Hepatic stellate cell (primary cell): ENCODE measurements around the gene DNAH14.
"Not testable (repeated sequence)": the region's sequence is repeated elsewhere in the genome, so short reads cannot be mapped to it uniquely, and the experiment has no call there.

Experiments
- DNase-seq: peaks from one replicate; pipeline ENCODE4 v3.0.0; 2011; ENCODE audit warnings: low spot score

The DNAH14 gene

GRCh38 chr1:225348400-225348799 is 418.9 kb downstream of the DNAH14 start:
- DNase-seq = no peak

DNA sequence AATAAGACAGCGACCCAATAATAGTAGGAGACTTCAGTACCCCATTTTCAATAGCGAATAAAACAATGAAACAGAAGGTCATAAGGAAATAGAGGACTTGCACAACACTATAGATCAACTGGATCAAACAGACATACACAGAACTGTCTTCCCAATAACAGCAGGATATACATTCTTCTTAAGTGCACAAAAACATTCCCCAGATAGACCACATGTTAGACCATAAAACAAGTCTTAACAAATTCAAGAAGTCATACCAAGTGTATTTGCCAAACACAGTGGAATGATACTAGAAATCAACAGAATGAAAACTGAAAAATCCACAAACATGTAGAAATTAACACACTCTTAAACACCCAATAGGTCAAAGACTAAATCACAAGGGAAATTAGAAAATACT is 420.4 kb downstream of the DNAH14 start:
- DNase-seq = no peak

GRCh38 chr1:225350872-225351271 is 421.4 kb downstream of the DNAH14 start:
- no peak for DNase-seq

GRCh38 chr1:225354906-225355305 is 425.4 kb downstream of the DNAH14 start:
- no peak for DNase-seq

- DNase-seq = no peak
These were observed 426.4 kb downstream of the DNAH14 start for GRCh38 chr1:225355863-225356262.

- no peak for DNase-seq
These were observed 430.6 kb downstream of the DNAH14 start for GRCh38 chr1:225360119-225360518.

- no peak for DNase-seq
These were observed 431.7 kb downstream of the DNAH14 start for GRCh38 chr1:225361176-225361575.

DNA sequence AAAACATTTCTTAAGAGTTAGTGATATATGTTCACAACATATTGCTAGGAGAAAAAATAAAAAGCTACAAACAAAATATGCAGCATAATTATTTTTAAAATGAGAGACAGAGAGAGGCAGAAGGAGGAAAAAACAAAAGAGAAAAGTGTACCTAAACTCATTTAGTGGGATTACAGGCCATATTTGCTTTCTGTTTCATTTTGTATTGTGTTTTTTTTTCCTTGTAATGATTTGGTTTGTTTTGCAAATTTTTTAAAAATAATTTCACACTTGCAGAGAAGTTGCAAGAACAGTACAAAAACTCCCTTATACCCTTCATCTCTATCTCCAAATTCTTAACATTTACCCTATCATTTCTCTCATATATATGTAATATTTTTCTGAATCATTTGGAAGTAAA is 433.3 kb downstream of the DNAH14 start:
- no peak for DNase-seq

- no peak for DNase-seq
These were observed 435.0 kb downstream of the DNAH14 start for GRCh38 chr1:225364439-225364838.

- no peak for DNase-seq
These were observed 436.5 kb downstream of the DNAH14 start for GRCh38 chr1:225366018-225366417.

DNA sequence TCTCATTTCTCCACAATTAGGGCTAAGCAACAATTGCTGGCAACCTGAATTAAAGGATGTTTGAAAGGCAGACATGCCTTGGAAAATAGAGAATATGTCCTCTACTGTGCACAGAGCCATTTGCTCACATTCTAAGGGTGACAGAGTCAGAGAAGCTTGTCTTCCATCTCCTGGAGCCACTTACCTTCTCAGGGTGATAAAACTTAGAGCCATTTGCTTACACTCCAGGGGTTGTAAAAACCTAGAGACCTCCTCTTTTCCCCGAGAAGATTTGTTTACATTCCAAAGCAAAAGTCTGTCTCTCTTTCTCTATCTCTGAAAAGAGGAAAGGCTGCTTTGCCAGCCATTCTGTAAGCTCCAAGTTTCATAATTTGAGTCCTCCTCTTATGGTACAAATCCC is 437.1 kb downstream of the DNAH14 start:
- DNase-seq = no peak

GRCh38 chr1:225368036-225368552 is 438.6 kb downstream of the DNAH14 start:
- DNase-seq = no peak

GRCh38 chr1:225371366-225372010 is 442.0 kb downstream of the DNAH14 start:
- no peak for DNase-seq

GRCh38 chr1:225373155-225373554 is 443.7 kb downstream of the DNAH14 start:
- DNase-seq = no peak

GRCh38 chr1:225374996-225375395 is 445.5 kb downstream of the DNAH14 start:
- no peak for DNase-seq

DNA sequence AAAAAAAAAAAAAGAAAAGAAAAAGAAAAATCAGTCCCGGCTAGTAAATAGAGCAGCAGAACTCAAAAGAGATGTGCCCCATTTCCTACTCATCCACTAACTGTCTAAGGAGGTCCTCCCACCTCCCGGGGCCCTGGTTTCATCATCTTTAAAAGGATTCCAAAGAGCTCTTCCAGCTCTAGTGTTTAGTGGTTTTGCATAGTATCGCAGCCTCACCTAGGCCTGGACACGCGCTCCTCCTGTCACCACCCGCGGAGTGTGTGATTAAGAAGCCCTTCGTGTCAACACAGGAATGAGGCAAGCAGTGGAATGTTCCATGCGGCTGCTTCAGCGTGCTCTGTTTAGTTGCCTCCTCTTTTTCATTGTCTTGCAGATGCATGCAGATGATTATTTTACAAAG is 449.4 kb downstream of the DNAH14 start:
- peak; percentile 24 for DNase-seq

DNA sequence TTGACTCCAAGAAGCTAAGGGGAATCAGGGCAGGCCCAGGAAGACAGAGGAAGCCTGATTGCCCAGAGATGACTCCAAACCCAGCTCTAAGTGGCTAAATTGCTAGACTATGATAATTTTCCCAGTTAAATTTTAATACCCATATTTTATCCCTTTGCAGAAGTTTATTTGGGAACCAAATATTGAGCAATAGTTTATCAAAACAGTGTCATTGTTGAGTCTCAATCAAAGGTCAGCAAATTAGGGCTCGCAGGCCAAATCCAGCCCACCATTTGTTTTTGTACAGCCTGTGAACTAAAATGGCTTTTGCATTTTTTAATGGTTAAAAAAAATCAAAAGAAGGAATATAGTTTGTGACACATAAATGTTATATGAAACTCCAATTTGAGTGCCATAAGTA is 451.2 kb downstream of the DNAH14 start:
- DNase-seq = no peak

GRCh38 chr1:225386860-225387259 is 457.4 kb downstream of the DNAH14 start:
- not testable (repeated sequence) for DNase-seq

DNA sequence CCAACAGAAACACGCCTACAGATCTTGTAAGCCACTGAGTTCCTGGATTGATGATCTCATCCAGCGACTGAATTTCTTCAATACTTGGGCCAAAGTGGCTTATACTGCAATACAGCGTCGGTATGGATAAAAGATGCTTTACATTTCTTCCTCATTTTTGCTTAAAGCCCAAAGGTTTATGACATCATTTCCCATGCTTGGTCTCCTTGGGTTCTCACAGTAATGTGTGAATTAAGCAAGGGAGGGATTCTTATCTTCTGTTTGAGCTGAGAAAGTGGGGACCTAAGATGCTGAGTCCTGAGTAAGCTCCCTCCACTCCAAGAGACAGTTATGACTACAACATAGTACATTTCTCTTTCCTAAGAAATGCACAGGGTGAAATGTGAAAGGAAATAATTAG is 458.9 kb downstream of the DNAH14 start:
- DNase-seq = no peak

- DNase-seq = no peak
These were observed 460.4 kb downstream of the DNAH14 start for GRCh38 chr1:225389843-225390242.

DNA sequence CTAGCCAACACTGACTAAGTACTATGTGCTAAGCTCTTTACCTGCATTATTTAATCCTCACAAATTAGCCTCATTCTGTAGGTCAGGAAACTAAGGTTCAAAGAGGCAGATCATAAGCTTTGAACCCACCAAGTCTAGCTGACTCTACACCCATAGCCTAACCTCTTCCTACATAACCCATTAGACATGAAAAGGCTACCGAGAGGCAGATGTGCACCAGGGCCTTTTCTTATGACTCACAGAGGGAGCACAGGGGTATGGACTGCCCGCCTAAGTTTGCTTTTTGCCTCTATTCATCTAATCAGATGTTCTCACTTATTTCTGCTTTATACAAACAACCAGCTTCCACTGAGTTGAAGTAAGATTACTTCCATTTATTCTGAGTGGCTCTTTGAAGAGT is 466.9 kb downstream of the DNAH14 start:
- no peak for DNase-seq

DNA sequence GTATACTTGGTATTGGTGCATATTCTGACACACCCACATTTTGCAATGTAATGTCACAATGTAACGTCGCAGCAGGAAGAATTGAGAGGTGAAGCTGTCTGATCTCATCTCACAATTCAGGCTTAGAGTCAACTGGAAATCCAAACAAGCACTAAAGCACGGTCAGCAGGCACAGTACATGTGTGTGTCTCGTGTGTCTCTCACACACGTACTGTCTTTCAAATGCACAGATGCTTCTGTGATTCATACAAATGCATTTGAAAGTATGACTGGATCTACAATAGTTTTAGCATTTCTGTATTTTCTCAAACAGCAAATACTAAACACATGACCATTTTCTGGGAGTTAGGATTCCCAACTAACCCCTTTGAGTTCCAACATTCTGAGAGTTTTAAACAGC is 471.5 kb downstream of the DNAH14 start:
- no peak for DNase-seq

DNA sequence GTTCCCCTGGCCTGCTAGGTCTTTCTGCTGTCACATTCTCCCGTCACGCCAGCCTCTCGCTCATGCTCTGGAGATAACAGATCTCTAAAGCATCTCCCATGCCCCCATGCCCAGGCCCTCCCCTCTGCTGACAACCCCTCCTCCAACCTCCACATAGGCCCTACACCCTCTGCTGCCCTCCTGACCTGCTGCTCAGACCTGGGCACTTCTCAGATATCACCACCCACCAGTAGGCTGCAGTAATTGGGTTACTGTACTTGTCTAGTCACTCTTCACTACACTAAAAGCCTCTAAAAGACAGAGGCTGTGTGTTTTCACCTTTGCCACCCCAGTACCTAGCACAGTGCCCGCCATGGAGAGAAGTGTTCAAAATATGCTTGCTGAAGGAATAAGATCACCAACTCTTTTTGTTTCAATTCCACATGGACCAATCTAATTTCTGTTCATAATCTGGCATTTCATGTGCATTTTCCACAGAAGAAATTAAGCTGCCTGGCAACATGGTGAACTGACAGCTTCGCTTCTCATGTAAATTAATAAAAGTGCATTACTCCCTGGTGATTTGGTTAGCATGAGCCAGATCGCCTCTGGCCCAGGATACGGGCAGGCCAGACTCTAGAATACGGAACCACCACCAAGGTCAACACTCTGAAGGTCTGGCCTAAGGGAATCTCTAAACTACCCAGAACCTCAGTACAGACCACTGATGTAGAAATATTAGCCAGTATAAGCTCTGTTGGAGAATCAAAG is 477.7 kb downstream of the DNAH14 start:
- DNase-seq = no peak

- no peak for DNase-seq
These were observed 478.3 kb downstream of the DNAH14 start for GRCh38 chr1:225407755-225408154.
